ENCODE data around the gene CRYBB3. TPM values are rescaled to one million over a fixed set of nuclear protein-coding genes. Genes with fewer than 3 reads are reported as not detected.

The CRYBB3 gene
- total RNA-seq, 4 donors from 2014 or later, result 1.2 TPM; not detected in 3

GRCh38 chr22:25213221-25213620 lies 13.6 kb downstream of the CRYBB3 start:
- no peak for DNase-seq
- H3K27ac ChIP-seq, result no peak overlapping the region
- H3K4me1 ChIP-seq, result no peaks in the 10 kb centered on the region
- TF ChIP-seq EP300 (IDR thresholded peaks at IDR 0.05; ENCODE audit: low read depth) (no peak), CTCF (IDR thresholded peaks at IDR 0.05) (no peak), POLR2AphosphoS5 (IDR thresholded peaks at IDR 0.05) (no peak), POLR2A (IDR thresholded peaks at IDR 0.05) (no peak)
- H3K4me3 ChIP-seq, result no peak overlapping the region
- WGBS, 2 donors (ENCODE audit: low coverage in 1 of 2), result 67% methylated on average over 3 of the region's 3 CpGs; no CpG with 5 or more reads in 1 of the 2 donors
- H3K36me3 ChIP-seq, result no peaks in the 10 kb centered on the region
- intact Hi-C loops (cut with DNase I; ENCODE audit: low total_unique reads), result no loop called here
- in situ Hi-C loops (cut with MboI; ENCODE audit: low pct_ligation_motif_present in 1 of 4, low pct_unique_long_range_greater_than_20kb in 1 of 4, low sequenced_read_pairs in 3 of 4), result no loop called here
- no peaks in the 10 kb centered on the region for H3K27me3 ChIP-seq
- no peaks in the 10 kb centered on the region for H3K9me3 ChIP-seq

- in situ Hi-C loops (cut with MboI; ENCODE audit: low pct_ligation_motif_present in 1 of 4, low pct_unique_long_range_greater_than_20kb in 1 of 4, low sequenced_read_pairs in 3 of 4), result no loop called here
Measured at GRCh38 chr22:25216230-25216629, 16.6 kb downstream of the CRYBB3 start.

GRCh38 chr22:25219211-25219689 lies 19.6 kb downstream of the CRYBB3 start, which contains the start of gene CRYBB2:
TSS of gene CRYBB2 (plus strand) at chr22:25219639. CDS start at chr22:25221430, 1,791 bp downstream.
- Histone ChIP-seq H3K4me1 (no peaks in the 10 kb centered on the region), H3K36me3 (no peaks in the 10 kb centered on the region), H3K9me3 (no peaks in the 10 kb centered on the region), H3K27me3 (peaks cover 8% of the 10 kb centered on the region), H3K27ac (no peak within 1 kb of the TSS), H3K4me3 (no peak within 1 kb of the TSS)
- DNase-seq, result no peak
- no peak for TF ChIP-seq POLR2AphosphoS5 (IDR thresholded peaks at IDR 0.05)
- in situ Hi-C loops (cut with MboI; ENCODE audit: low pct_ligation_motif_present in 1 of 4, low pct_unique_long_range_greater_than_20kb in 1 of 4, low sequenced_read_pairs in 3 of 4), result no loop called here
- WGBS, 2 donors (ENCODE audit: low coverage in 1 of 2), result 91% methylated on average over 19 of the region's 19 CpGs; no CpG with 5 or more reads in 1 of the 2 donors
- intact Hi-C loops (cut with DNase I; ENCODE audit: low total_unique reads), result no loop called here

More at GRCh38 chr22:25216230-25216629, 16.6 kb downstream of the CRYBB3 start:
- TF ChIP-seq EP300 (IDR thresholded peaks at IDR 0.05; ENCODE audit: low read depth) (no peak), POLR2AphosphoS5 (IDR thresholded peaks at IDR 0.05) (no peak), CTCF (IDR thresholded peaks at IDR 0.05) (no peak), POLR2A (IDR thresholded peaks at IDR 0.05) (no peak)
- 77% methylated on average over 2 of the region's 2 CpGs; no CpG with 5 or more reads in 1 of the 2 donors for WGBS, 2 donors (ENCODE audit: low coverage in 1 of 2)
- H3K4me1 ChIP-seq, result no peaks in the 10 kb centered on the region
- no peaks in the 10 kb centered on the region for H3K27me3 ChIP-seq
- intact Hi-C loops (cut with DNase I; ENCODE audit: low total_unique reads), result no loop called here
- no peaks in the 10 kb centered on the region for H3K36me3 ChIP-seq
- H3K4me3 ChIP-seq, result no peak overlapping the region
- no peak for DNase-seq
- no peak overlapping the region for H3K27ac ChIP-seq
- H3K9me3 ChIP-seq, result no peaks in the 10 kb centered on the region

GRCh38 chr22:25219948-25220442 lies 20.3 kb downstream of the CRYBB3 start:
- TF ChIP-seq EP300 (IDR thresholded peaks at IDR 0.05; ENCODE audit: low read depth) (no peak), CTCF (IDR thresholded peaks at IDR 0.05) (no peak), POLR2A (IDR thresholded peaks at IDR 0.05) (no peak), POLR2AphosphoS5 (IDR thresholded peaks at IDR 0.05) (no peak)
- Histone ChIP-seq H3K36me3 (no peaks in the 10 kb centered on the region), H3K9me3 (no peaks in the 10 kb centered on the region), H3K27ac (no peak overlapping the region), H3K4me1 (no peaks in the 10 kb centered on the region), H3K27me3 (peaks cover 8% of the 10 kb centered on the region), H3K4me3 (no peak overlapping the region)
- intact Hi-C loops (cut with DNase I; ENCODE audit: low total_unique reads), result no loop called here
- no peak for DNase-seq
- WGBS, 2 donors (ENCODE audit: low coverage in 1 of 2), result 54 to 90% methylated on average over 2 to 4 of the region's 4 CpGs
- in situ Hi-C loops (cut with MboI; ENCODE audit: low pct_ligation_motif_present in 1 of 4, low pct_unique_long_range_greater_than_20kb in 1 of 4, low sequenced_read_pairs in 3 of 4), result no loop called here

- intact Hi-C loops (cut with DNase I; ENCODE audit: low total_unique reads), result no loop called here
- H3K4me1 ChIP-seq, result no peaks in the 10 kb centered on the region
- no peak for DNase-seq
- H3K27me3 ChIP-seq, result peaks cover 8% of the 10 kb centered on the region
- TF ChIP-seq EP300 (IDR thresholded peaks at IDR 0.05; ENCODE audit: low read depth) (no peak), CTCF (IDR thresholded peaks at IDR 0.05) (no peak), POLR2AphosphoS5 (IDR thresholded peaks at IDR 0.05) (no peak), POLR2A (IDR thresholded peaks at IDR 0.05) (no peak)
- H3K36me3 ChIP-seq, result no peaks in the 10 kb centered on the region
- in situ Hi-C loops (cut with MboI; ENCODE audit: low pct_ligation_motif_present in 1 of 4, low pct_unique_long_range_greater_than_20kb in 1 of 4, low sequenced_read_pairs in 3 of 4), result no loop called here
- 65% methylated on average over 8 of the region's 8 CpGs; no CpG with 5 or more reads in 1 of the 2 donors for WGBS, 2 donors (ENCODE audit: low coverage in 1 of 2)
- H3K4me3 ChIP-seq, result no peak overlapping the region
- no peaks in the 10 kb centered on the region for H3K9me3 ChIP-seq
- H3K27ac ChIP-seq, result no peak overlapping the region
Measured at GRCh38 chr22:25221790-25222189, 22.1 kb downstream of the CRYBB3 start.

All from transverse colon (tissue), 4 donors.